Smooth muscle cell (in vitro differentiated cells): ENCODE data around the gene CMTM3. TPM values are rescaled to one million over a fixed set of nuclear protein-coding genes. Genes with fewer than 3 reads are reported as not detected.

ENCODE experiments used
- DNase-seq: peaks from one replicate; lab custom pipeline; 2025; ENCODE audit not compliant: unreplicated experiment; lab: John Stamatoyannopoulos, UW
- H2AFZ ChIP-seq: fragments of 200-600 bp; sonication (generic); 2 replicates; pipeline ENCODE4 v1.6.0; 2016; ENCODE audit warnings: antibody characterized with exemption, low read depth, mild to moderate bottlenecking
- H3F3A ChIP-seq: fragments of 200-600 bp; sonication (generic); 2 replicates; pipeline ENCODE4 v1.6.0; 2017; ENCODE audit warnings: antibody characterized with exemption, low read depth
- H3K27ac ChIP-seq: fragments of 200-600 bp; sonication (generic); 2 replicates; pipeline ENCODE4 v1.5.1; 2016; ENCODE audit warnings: low read depth, mild to moderate bottlenecking
- H3K27me3 ChIP-seq: fragments of 200-600 bp; sonication (generic); 2 replicates; pipeline ENCODE4 v1.6.1; 2016; ENCODE audit warnings: low read depth, mild to moderate bottlenecking
- H3K36me3 ChIP-seq: fragments of 200-600 bp; sonication (generic); 2 replicates; pipeline ENCODE4 v1.5.1; 2016; ENCODE audit warnings: low read depth
- H3K4me1 ChIP-seq: fragments of 200-600 bp; sonication (generic); 2 replicates; pipeline ENCODE4 v1.5.1; 2016; ENCODE audit warnings: low read depth
- H3K4me2 ChIP-seq: fragments of 200-600 bp; sonication (generic); 2 replicates; pipeline ENCODE4 v1.6.0; 2016; ENCODE audit warnings: mild to moderate bottlenecking
- H3K4me3 ChIP-seq: fragments of 200-600 bp; sonication (generic); 2 replicates; pipeline ENCODE4 v1.5.1; 2016; ENCODE audit warnings: mild to moderate bottlenecking
- H3K79me2 ChIP-seq: fragments of 200-600 bp; sonication (generic); 2 replicates; pipeline ENCODE4 v1.6.0; 2016; ENCODE audit warnings: low read depth, mild to moderate bottlenecking
- H3K9ac ChIP-seq: fragments of 200-600 bp; sonication (generic); 2 replicates; pipeline ENCODE4 v1.6.0; 2016; ENCODE audit warnings: low read depth
- H3K9me3 ChIP-seq: fragments of 200-600 bp; sonication (generic); replicated peaks from 2 replicates; pipeline ENCODE4 v1.5.1; 2016; ENCODE audit warnings: low read depth
- H4K20me1 ChIP-seq: fragments of 200-600 bp; sonication (generic); 2 replicates; pipeline ENCODE4 v1.6.0; 2016; ENCODE audit warnings: low read depth
- WGBS: methylation state at CpG from one replicate; pipeline ENCODE4 v1.1.7; 2016; ENCODE audit warnings: low lambda C conversion rate; 5-methylcytosine and 5-hydroxymethylcytosine counted together
- polyA plus RNA-seq: library from polyadenylated mRNA; unstranded; fragments of >200 nt; fragmentation: Nextera tagmentation; extraction: Ambion mirVana; gene quantifications from 2 replicates; pipeline ENCODE4 v1.2.1, GENCODE V29; 2016
- total RNA-seq: library from RNA; depleted of rRNA; stranded (reverse); fragments of >200 nt; gene quantifications from 2 replicates; pipeline ENCODE4 v1.2.3, GENCODE V29; 2014
- TF ChIP-seq, protein P1 (sequence below): fragments of 200-600 bp; sonication (generic); IDR thresholded peaks from 2 replicates; pipeline ENCODE4 v1.5.1; 2017; ENCODE audit warnings: borderline replicate concordance, mild to moderate bottlenecking, antibody characterized with exemption; ENCODE audit not compliant: insufficient read depth, poor library complexity, severe bottlenecking

CMTM3 gene
- total and polyA plus RNA-seq, 2 experiments from 2014 or later = 21.8 to 57.8 TPM

DNA sequence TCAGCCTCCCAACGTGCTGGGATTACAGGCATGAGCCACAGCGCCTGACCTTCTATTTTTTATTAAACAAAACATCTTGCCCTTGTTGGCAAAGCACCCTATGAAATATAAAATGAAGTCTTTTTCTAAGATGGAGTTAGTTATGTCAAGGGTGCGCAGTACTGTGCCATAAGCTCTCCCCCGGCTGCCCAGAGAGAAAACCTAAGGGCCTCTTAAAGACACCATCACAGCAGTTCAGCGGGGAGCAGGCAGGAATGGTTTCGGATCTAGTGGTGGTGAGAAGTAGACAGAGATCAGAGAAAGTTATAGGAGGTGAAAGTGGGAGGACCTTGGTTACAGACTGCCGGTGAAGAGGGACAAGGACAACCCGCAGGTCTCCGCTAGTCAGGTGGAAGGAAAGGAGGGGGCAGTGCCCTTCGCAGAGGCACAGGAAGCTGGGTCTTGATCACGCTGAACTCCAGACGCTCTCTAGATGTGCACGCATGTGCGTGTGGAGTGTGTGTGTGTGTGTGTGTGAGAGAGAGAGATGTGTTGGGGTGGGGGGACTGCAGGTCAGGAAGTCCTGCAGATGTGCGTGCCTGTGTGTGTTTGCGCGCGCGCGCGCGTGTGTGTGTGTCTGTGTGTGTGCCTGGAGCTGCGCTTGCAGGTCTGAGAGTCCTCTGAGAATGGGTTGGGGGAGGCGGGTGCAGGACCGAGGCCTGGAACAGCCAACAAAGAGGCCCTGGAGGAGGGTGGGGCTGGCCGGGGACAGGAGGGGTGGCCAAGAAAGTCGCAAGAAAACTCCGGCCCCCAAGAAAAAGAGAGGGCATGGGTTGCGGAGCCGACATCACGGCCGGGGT, 748 bp upstream of the CMTM3 start:
- Histone ChIP-seq H3K9me3 (no peaks in the 10 kb centered on the region), H3K9ac (peak overlapping the region; percentile 47), H3K4me3 (peak overlapping the region; percentile 97), H3K79me2 (peaks cover 15% of the 10 kb centered on the region), H3K4me2 (peak overlapping the region; percentile 90), H3K4me1 (peaks cover 8% of the 10 kb centered on the region), H3K36me3 (no peaks in the 10 kb centered on the region), H3F3A (no peaks in the 10 kb centered on the region), H3K27me3 (no peaks in the 10 kb centered on the region), H2AFZ (peak overlapping the region; percentile 66), H3K27ac (peak overlapping the region; percentile 5), H4K20me1 (peaks cover 32% of the 10 kb centered on the region)
- TF ChIP-seq, protein P1, sequence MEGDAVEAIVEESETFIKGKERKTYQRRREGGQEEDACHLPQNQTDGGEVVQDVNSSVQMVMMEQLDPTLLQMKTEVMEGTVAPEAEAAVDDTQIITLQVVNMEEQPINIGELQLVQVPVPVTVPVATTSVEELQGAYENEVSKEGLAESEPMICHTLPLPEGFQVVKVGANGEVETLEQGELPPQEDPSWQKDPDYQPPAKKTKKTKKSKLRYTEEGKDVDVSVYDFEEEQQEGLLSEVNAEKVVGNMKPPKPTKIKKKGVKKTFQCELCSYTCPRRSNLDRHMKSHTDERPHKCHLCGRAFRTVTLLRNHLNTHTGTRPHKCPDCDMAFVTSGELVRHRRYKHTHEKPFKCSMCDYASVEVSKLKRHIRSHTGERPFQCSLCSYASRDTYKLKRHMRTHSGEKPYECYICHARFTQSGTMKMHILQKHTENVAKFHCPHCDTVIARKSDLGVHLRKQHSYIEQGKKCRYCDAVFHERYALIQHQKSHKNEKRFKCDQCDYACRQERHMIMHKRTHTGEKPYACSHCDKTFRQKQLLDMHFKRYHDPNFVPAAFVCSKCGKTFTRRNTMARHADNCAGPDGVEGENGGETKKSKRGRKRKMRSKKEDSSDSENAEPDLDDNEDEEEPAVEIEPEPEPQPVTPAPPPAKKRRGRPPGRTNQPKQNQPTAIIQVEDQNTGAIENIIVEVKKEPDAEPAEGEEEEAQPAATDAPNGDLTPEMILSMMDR = no peak
- peak; percentile 69 for DNase-seq
- 11% methylated on average over 30 of the region's 32 CpGs for WGBS

- Histone ChIP-seq H4K20me1 (peaks cover 48% of the 10 kb centered on the region), H3K9ac (peak overlapping the region; percentile 92), H2AFZ (peak overlapping the region; percentile 79), H3K36me3 (no peaks in the 10 kb centered on the region), H3K4me3 (peak overlapping the region; percentile 97), H3K4me2 (peak overlapping the region; percentile 90), H3K79me2 (peaks cover 15% of the 10 kb centered on the region), H3F3A (no peaks in the 10 kb centered on the region), H3K27ac (peak overlapping the region; percentile 67), H3K9me3 (no peaks in the 10 kb centered on the region), H3K27me3 (no peaks in the 10 kb centered on the region), H3K4me1 (peaks cover 8% of the 10 kb centered on the region)
- WGBS = 8% methylated on average over 21 of the region's 61 CpGs
- DNase-seq = peak; percentile 62
- TF ChIP-seq, protein P1 = no peak
Observed at GRCh38 chr16:66605177-66605978, 874 bp downstream of the CMTM3 start.

GRCh38 chr16:66605979-66606751, 1.7 kb downstream of the CMTM3 start:
- no peak for DNase-seq
- Histone ChIP-seq H3F3A (no peaks in the 10 kb centered on the region), H2AFZ (no peak overlapping the region), H3K9ac (peak overlapping the region; percentile 92), H3K4me2 (peak overlapping the region; percentile 90), H3K4me3 (peak overlapping the region; percentile 97), H3K36me3 (no peaks in the 10 kb centered on the region), H4K20me1 (peaks cover 56% of the 10 kb centered on the region), H3K27me3 (no peaks in the 10 kb centered on the region), H3K27ac (peak overlapping the region; percentile 67), H3K79me2 (peaks cover 15% of the 10 kb centered on the region), H3K9me3 (no peaks in the 10 kb centered on the region), H3K4me1 (peaks cover 8% of the 10 kb centered on the region)
- TF ChIP-seq, protein P1 = no peak
- 70% methylated on average over 10 of the region's 10 CpGs for WGBS
